H1 (cell line): Measurements from ENCODE around the gene UBE2L6. TPM values are rescaled to one million over a fixed set of nuclear protein-coding genes. Genes with fewer than 3 reads are reported as not detected.

Experiments used
- BCL11A ChIP-seq, 2 experiments: IDR thresholded peaks; one replicate each; pipeline ENCODE4 v1.6.1; 2011; ENCODE audit warnings: low read depth in 2 of 2, low read length in 2 of 2, mild to moderate bottlenecking in 2 of 2
- RBBP5 ChIP-seq: IDR thresholded peaks from 2 replicates; pipeline ENCODE4 v1.7.1; 2012; ENCODE audit warnings: low read depth, mild to moderate bottlenecking, inconsistent platforms, low read length, moderate library complexity, borderline replicate concordance
- polyA plus RNA-seq, 7 experiments: library from polyadenylated mRNA; depleted of rRNA in 3 of 7; stranded (reverse) in 5 of 7; unstranded in 2 of 7; fragments of >200 nt in 5 of 7; fragments of 200-250 nt in 2 of 7; gene quantifications; 1 replicate in 5 of 7; 2 replicates in 1 of 7; 4 replicates in 1 of 7; pipeline versions ENCODE4 v1.2.1 to v1.2.3, GENCODE V29; 2011 to 2013; ENCODE audit warnings: missing spikeins in 2 of 7, mixed read lengths in 2 of 7
- total RNA-seq: library from RNA; stranded (reverse); fragmentation: NEBNext Ultra II Directional; extraction: Animal tissue kit (Norgen Biotek cat#: 25700); gene quantifications from 2 replicates; pipeline ENCODE4 v1.2.1, GENCODE V29; 2021

The UBE2L6 gene
- total and polyA plus RNA-seq, 2 of the 8 experiments (the other 6 are each of a cell fraction or from before 2014, with no cell fraction given), result 67.8 to 89.2 TPM

- no peak for TF ChIP-seq RBBP5
- TF ChIP-seq BCL11A (IDR thresholded peaks at IDR 0.05; ENCODE audit: low read depth in 2 of 2, low read length in 2 of 2), result no peak
Measured at GRCh38 chr11:57616595-57616994, 49.1 kb upstream of the UBE2L6 start (continued).
